Fibroblast of skin of abdomen (primary cell): ENCODE results near the gene ZNF282.
"Not testable (repeated sequence)": the region's sequence is repeated elsewhere in the genome, so short reads cannot be mapped to it uniquely, and the experiment has no call there.

Experiments used
- DNase-seq: peaks from one replicate; pipeline ENCODE4 v3.0.0-alpha.2; 2013

The ZNF282 gene

GRCh38 chr7:149225656-149226055 lies 30.3 kb downstream of the ZNF282 start:
- no peak for DNase-seq

- DNase-seq: not testable (repeated sequence)
Observed at GRCh38 chr7:149226366-149226765, 31.0 kb downstream of the ZNF282 start.

- no peak for DNase-seq
Observed at GRCh38 chr7:149226840-149227494, 31.6 kb downstream of the ZNF282 start.

- DNase-seq: no peak
Observed at GRCh38 chr7:149228831-149229471, 33.6 kb downstream of the ZNF282 start.

GRCh38 chr7:149229526-149229925 lies 34.2 kb downstream of the ZNF282 start:
- no peak for DNase-seq

GRCh38 chr7:149232362-149232761 lies 37.0 kb downstream of the ZNF282 start:
- DNase-seq: no peak

GRCh38 chr7:149233655-149234204 lies 38.4 kb downstream of the ZNF282 start:
- peak; percentile 88 for DNase-seq

GRCh38 chr7:149237502-149237901 lies 42.2 kb downstream of the ZNF282 start:
- no peak for DNase-seq

GRCh38 chr7:149238051-149238450 lies 42.7 kb downstream of the ZNF282 start:
- no peak for DNase-seq

GRCh38 chr7:149239345-149240143 lies 44.2 kb downstream of the ZNF282 start, which contains the start of gene ZNF212:
ZNF212 (plus strand) TSS chr7:149239651; CDS start chr7:149239779, 128 bp downstream.
- DNase-seq: peak; percentile 84

- no peak for DNase-seq
Observed at GRCh38 chr7:149240637-149241036, 45.3 kb downstream of the ZNF282 start.

- DNase-seq: no peak
Observed at GRCh38 chr7:149241696-149242095, 46.4 kb downstream of the ZNF282 start.

- no peak for DNase-seq
Observed at GRCh38 chr7:149245244-149245643, 49.9 kb downstream of the ZNF282 start.

GRCh38 chr7:149245744-149246143 lies 50.4 kb downstream of the ZNF282 start:
- DNase-seq: no peak

- no peak for DNase-seq
Observed at GRCh38 chr7:149248777-149249176, 53.4 kb downstream of the ZNF282 start.

- not testable (repeated sequence) for DNase-seq
Observed at GRCh38 chr7:149250151-149250550, 54.8 kb downstream of the ZNF282 start.

GRCh38 chr7:149251518-149251917 lies 56.2 kb downstream of the ZNF282 start:
- DNase-seq: not testable (repeated sequence)

- DNase-seq: no peak
Observed at GRCh38 chr7:149252378-149252777, 57.0 kb downstream of the ZNF282 start.

GRCh38 chr7:149253665-149254064 lies 58.3 kb downstream of the ZNF282 start:
- no peak for DNase-seq

GRCh38 chr7:149254181-149254858 lies 59.0 kb downstream of the ZNF282 start:
- no peak for DNase-seq

- no peak for DNase-seq
Observed at GRCh38 chr7:149255174-149255573, 59.8 kb downstream of the ZNF282 start.

GRCh38 chr7:149256568-149256967 lies 61.2 kb downstream of the ZNF282 start:
- no peak for DNase-seq

GRCh38 chr7:149257146-149257545 lies 61.8 kb downstream of the ZNF282 start:
- DNase-seq: no peak
